ENCODE measurements around the gene BOK.

DNA sequence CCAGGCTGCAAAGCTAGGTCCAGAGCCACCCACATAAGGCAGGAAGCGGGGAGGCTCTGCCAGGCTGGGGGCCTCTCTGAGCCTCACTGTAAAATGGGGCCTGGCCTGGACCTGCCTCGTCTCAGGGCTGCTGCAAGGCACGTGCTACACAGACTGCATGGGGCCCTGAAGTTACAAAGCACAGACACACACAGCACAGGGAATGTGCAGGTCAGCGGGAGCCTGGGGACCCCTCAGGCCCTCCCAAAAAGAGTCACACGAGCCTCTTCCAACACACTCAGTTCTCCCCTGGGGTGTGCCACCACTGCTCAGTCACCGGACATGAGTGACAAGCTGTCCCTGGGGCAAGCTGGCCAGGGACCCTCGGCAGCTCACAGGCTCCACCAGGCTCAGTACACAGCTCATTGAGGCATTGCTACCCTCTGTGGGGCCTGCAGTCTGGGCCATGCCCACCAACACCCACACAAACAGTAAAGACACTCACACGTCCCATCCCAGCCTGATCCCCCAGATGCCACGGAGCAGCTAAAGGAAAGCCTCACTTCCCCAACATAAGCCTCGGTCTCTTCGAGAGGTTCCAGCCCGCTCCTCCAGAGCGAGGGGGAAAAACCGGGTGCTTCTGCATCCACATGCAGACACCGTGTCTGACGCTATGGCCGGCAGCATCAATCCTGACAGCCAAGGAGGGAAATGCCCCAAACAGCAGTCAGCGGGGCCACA, 33.7 kb downstream of the BOK start:
- TF ChIP-seq, protein P1, sequence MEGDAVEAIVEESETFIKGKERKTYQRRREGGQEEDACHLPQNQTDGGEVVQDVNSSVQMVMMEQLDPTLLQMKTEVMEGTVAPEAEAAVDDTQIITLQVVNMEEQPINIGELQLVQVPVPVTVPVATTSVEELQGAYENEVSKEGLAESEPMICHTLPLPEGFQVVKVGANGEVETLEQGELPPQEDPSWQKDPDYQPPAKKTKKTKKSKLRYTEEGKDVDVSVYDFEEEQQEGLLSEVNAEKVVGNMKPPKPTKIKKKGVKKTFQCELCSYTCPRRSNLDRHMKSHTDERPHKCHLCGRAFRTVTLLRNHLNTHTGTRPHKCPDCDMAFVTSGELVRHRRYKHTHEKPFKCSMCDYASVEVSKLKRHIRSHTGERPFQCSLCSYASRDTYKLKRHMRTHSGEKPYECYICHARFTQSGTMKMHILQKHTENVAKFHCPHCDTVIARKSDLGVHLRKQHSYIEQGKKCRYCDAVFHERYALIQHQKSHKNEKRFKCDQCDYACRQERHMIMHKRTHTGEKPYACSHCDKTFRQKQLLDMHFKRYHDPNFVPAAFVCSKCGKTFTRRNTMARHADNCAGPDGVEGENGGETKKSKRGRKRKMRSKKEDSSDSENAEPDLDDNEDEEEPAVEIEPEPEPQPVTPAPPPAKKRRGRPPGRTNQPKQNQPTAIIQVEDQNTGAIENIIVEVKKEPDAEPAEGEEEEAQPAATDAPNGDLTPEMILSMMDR (IDR thresholded peaks at IDR 0.05): no peak
- TF ChIP-seq POLR2A (IDR thresholded peaks at IDR 0.05): no peak

All from body of pancreas (tissue), 4 donors.